SK-N-SH (cell line): Measurements from ENCODE around the gene CLCN1. TPM values are rescaled to one million over a fixed set of nuclear protein-coding genes. Genes with fewer than 3 reads are reported as not detected.

Experiments
- CTCF ChIA-PET: fragments of 300-600, 350-600 bp; formaldehyde crosslinking; extraction: SDS; loops from one replicate; lab custom pipeline; 2021; lab: Yijun Ruan, JAX
- POLR2A ChIA-PET: fragments of 350-600 bp; sonication (Branson Sonifier 250); formaldehyde crosslinking; extraction: SDS; loops from one replicate; lab custom pipeline; 2020; ENCODE audit warnings: antibody characterized with exemption, inconsistent platforms; lab: Yijun Ruan, JAX
- DNase-seq: peaks from one replicate; pipeline ENCODE4 v3.0.0; 2012
- H2AFZ ChIP-seq: fragments of 200-600 bp; sonication (generic); 2 replicates; pipeline ENCODE4 v1.8.1; 2016; ENCODE audit warnings: antibody characterized with exemption, mild to moderate bottlenecking, low read depth
- H3F3A ChIP-seq: fragments of 200-600 bp; sonication (generic); replicated peaks from 2 replicates; pipeline ENCODE3; 2016; ENCODE audit warnings: antibody characterized with exemption, mild to moderate bottlenecking; ENCODE audit not compliant: insufficient read depth
- H3K27ac ChIP-seq, 2 experiments: fragments of 200-500 bp in 1 of 2; fragments of 200-600 bp in 1 of 2; sonication (Bioruptor generic) in 1 of 2; sonication (generic), shearing (Covaris generic) in 1 of 2; 2 replicates each; pipeline versions ENCODE4 v1.5.1 to v1.6.1; 2014 to 2016; ENCODE audit warnings: low read depth in 2 of 2, inconsistent platforms in 1 of 2, low read length in 1 of 2, mild to moderate bottlenecking in 1 of 2, mixed read lengths in 1 of 2
- H3K27me3 ChIP-seq: fragments of 200-600 bp; sonication (generic), shearing (Covaris generic); 2 replicates; pipeline ENCODE4 v1.6.1; 2016; ENCODE audit warnings: mixed run types; ENCODE audit not compliant: insufficient read depth
- H3K36me3 ChIP-seq, 2 experiments: fragments of 200-500 bp in 1 of 2; fragments of 200-600 bp in 1 of 2; sonication (Bioruptor generic) in 1 of 2; sonication (generic) in 1 of 2; replicated peaks in 1 of 2; 2 replicates each; pipeline versions ENCODE3 to v1.5.1; 2014 to 2016; ENCODE audit warnings: low read length in 1 of 2, mild to moderate bottlenecking in 1 of 2; ENCODE audit not compliant: insufficient read depth in 2 of 2, control insufficient read depth in 1 of 2
- H3K4me1 ChIP-seq, 2 experiments: fragments of 200-500 bp in 1 of 2; fragments of 200-600 bp in 1 of 2; sonication (Bioruptor generic) in 1 of 2; sonication (generic), shearing (Covaris generic) in 1 of 2; 2 replicates each; pipeline versions ENCODE4 v1.5.1 to v1.6.1; 2014 to 2016; ENCODE audit warnings: low read depth in 1 of 2, low read length in 1 of 2, mixed run types in 1 of 2; ENCODE audit not compliant: insufficient read depth in 2 of 2, control insufficient read depth in 1 of 2
- H3K4me2 ChIP-seq: fragments of 200-600 bp; sonication (generic), shearing (Covaris generic); 2 replicates; pipeline ENCODE4 v1.6.1; 2017; ENCODE audit warnings: mixed run types
- H3K4me3 ChIP-seq, 2 experiments: fragments of 200-500 bp in 1 of 2; fragments of 200-600 bp in 1 of 2; sonication (Bioruptor generic) in 1 of 2; sonication (generic), shearing (Covaris generic) in 1 of 2; 2 replicates each; pipeline versions ENCODE4 v1.5.1 to v1.8.1; 2014 to 2016; ENCODE audit warnings: low read depth in 2 of 2, inconsistent platforms in 1 of 2, low read length in 1 of 2, mild to moderate bottlenecking in 1 of 2, mixed read lengths in 1 of 2, moderate library complexity in 1 of 2
- H3K79me2 ChIP-seq: fragments of 200-600 bp; sonication (generic); 2 replicates; pipeline ENCODE4 v1.8.1; 2017; ENCODE audit warnings: mild to moderate bottlenecking; ENCODE audit not compliant: insufficient read depth
- H3K9ac ChIP-seq: fragments of 200-600 bp; sonication (generic); 2 replicates; pipeline ENCODE4 v1.6.1; 2017; ENCODE audit warnings: mixed run types
- H3K9me2 ChIP-seq: fragments of 200-600 bp; sonication (generic); 2 replicates; pipeline ENCODE4 v1.6.1; 2017; ENCODE audit warnings: mixed run types
- H3K9me3 ChIP-seq: fragments of 200-600 bp; sonication (generic); 2 replicates; pipeline ENCODE4 v1.6.1; 2017; ENCODE audit warnings: mixed run types, mild to moderate bottlenecking, moderate library complexity
- H4K20me1 ChIP-seq: fragments of 200-600 bp; sonication (generic); 2 replicates; pipeline ENCODE4 v1.6.1; 2017; ENCODE audit warnings: mild to moderate bottlenecking, mixed run types; ENCODE audit not compliant: insufficient read depth
- EP300 ChIP-seq, 2 experiments: IDR thresholded peaks; 2 replicates each; pipeline versions ENCODE4 v1.4.0 to v1.6.1; 2012; ENCODE audit warnings: borderline replicate concordance in 1 of 2, low read depth in 1 of 2, low read length in 1 of 2
- JUND ChIP-seq: IDR thresholded peaks from 2 replicates; pipeline ENCODE4 v1.4.0; 2012
- MAX ChIP-seq: IDR thresholded peaks from 2 replicates; pipeline ENCODE4 v1.4.0; 2012; ENCODE audit warnings: low read depth
- NFIC ChIP-seq: IDR thresholded peaks from 2 replicates; pipeline ENCODE4 v1.4.0; 2012; ENCODE audit warnings: borderline replicate concordance
- NRF1 ChIP-seq: IDR thresholded peaks from 2 replicates; pipeline ENCODE4 v1.6.1; 2012; ENCODE audit warnings: low read depth, mild to moderate bottlenecking, low read length
- POLR2AphosphoS5 ChIP-seq: IDR thresholded peaks from 2 replicates; pipeline ENCODE4 v1.6.1; 2012; ENCODE audit warnings: low read depth, low read length
- RAD21 ChIP-seq: IDR thresholded peaks from 2 replicates; pipeline ENCODE4 v1.6.1; 2012; ENCODE audit warnings: mild to moderate bottlenecking, low read length
- RCOR1 ChIP-seq: fragments of 150-350 bp; IDR thresholded peaks from 2 replicates; pipeline ENCODE4 v1.6.1; 2017; ENCODE audit warnings: antibody characterized with exemption, low read length
- SIN3A ChIP-seq: IDR thresholded peaks from 2 replicates; pipeline ENCODE4 v1.6.1; 2012; ENCODE audit warnings: low read depth, mild to moderate bottlenecking, low read length, moderate library complexity, borderline replicate concordance
- SMC3 ChIP-seq: IDR thresholded peaks from 2 replicates; pipeline ENCODE4 v1.6.1; 2012; ENCODE audit warnings: low read depth, low read length, improper control_type of control experiment
- TAF1 ChIP-seq: IDR thresholded peaks from 2 replicates; pipeline ENCODE4 v1.6.1; 2012; ENCODE audit warnings: low read depth, mild to moderate bottlenecking, low read length, moderate library complexity, borderline replicate concordance
- TCF12 ChIP-seq: IDR thresholded peaks from 2 replicates; pipeline ENCODE4 v1.4.0; 2012
- TEAD4 ChIP-seq: IDR thresholded peaks from 2 replicates; pipeline ENCODE4 v1.4.0; 2012; ENCODE audit warnings: mild to moderate bottlenecking, borderline replicate concordance; ENCODE audit not compliant: insufficient read depth
- USF1 ChIP-seq: IDR thresholded peaks from 2 replicates; pipeline ENCODE4 v1.4.0; 2012; ENCODE audit warnings: low read depth, borderline replicate concordance
- WGBS: methylation state at CpG from one replicate; pipeline ENCODE4 v1.1.6; 2017; ENCODE audit warnings: low lambda C conversion rate; 5-methylcytosine and 5-hydroxymethylcytosine counted together
- polyA plus RNA-seq, 3 experiments: library from polyadenylated mRNA; depleted of rRNA; stranded (reverse); fragments of >200 nt; gene quantifications; 2 replicates each; pipeline ENCODE4 v1.2.3, GENCODE V29; 2012

CLCN1 gene
- polyA plus RNA-seq, 1 of the 3 experiments (the other 2 are of a cell fraction), result 0.12 TPM

GRCh38 chr7:143390773-143391317 is 74.9 kb downstream of the CLCN1 start (continued):
- TF ChIP-seq RAD21 (no peak), TAF1 (no peak)
- TF ChIP-seq, all 33 proteins: peak for 0

DNA sequence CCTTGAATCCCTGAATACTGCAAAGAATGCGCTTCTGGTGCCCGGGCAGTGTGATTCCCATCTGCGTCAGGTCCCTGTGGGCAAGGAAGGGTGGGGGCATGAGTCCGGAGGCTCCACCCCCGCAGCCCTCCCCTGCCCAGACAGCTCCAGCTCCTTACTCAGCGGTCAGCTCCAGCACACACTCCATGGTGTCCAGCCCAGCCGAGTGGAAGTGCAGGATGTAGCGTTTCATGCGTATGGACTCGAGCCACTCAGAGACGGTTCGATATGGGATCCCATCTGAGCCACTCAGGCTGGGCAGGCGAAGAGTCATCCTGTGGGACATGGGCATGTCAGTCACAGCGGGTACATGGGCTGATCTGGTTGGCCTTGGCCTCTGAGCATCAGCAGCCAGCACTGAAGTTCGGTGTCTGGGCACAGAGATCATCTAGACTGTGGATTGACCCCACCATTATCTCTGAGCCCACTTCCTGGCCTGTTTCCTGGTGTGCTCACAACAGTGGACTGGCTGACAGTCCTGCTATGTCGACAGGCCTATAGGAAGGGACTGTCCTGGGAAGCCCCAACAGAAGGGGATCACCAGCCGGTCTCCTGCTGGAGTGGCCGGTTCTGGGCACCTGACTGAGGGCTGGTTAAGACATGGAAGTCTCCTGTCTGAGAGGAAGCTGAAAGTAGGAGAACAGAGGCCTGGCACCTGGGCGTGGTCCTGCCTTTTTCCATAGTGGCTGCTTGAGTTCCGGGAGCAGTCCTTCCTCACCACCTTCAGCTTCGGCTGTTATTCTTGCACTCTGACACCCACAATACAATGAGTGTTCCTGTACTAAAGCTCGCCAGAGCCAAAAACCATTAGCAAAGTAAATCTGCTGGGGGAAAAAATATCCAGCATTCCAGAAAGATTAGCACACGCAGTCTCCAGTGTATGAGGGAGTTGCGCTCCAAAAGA is 75.8 kb downstream of the CLCN1 start:
- Histone ChIP-seq H3F3A (peaks cover 75% of the 10 kb centered on the region), H3K4me3 (no peak overlapping the region), H3K36me3 (peaks cover 51 to 54% of the 10 kb centered on the region in 2 experiments), H3K9me3 (no peaks in the 10 kb centered on the region), H3K4me2 (peak overlapping the region; percentile 36; the same call in 1 of the 2 replicates), H3K27ac (peak overlapping the region; percentile 61 to 75), H3K27me3 (no peaks in the 10 kb centered on the region), H4K20me1 (peaks cover 63% of the 10 kb centered on the region), H3K9ac (peak overlapping the region; percentile 7; the same call in 1 of the 2 replicates), H3K79me2 (peaks cover 26% of the 10 kb centered on the region), H3K9me2 (no peaks in the 10 kb centered on the region), H2AFZ (no peak overlapping the region), H3K4me1 (peaks cover 10 to 38% of the 10 kb centered on the region in 2 experiments; a peak in 3 of 4 replicates)
- TF ChIP-seq TCF12 (peak; percentile 38; the same call in 1 of the 2 replicates), RCOR1 (no peak), USF1 (no peak), JUND (0 out of 2 replicates have a peak, but pooled peaks have one; percentile 36), SMC3 (no peak), NRF1 (0 out of 2 replicates have a peak, but pooled peaks have one; percentile 7), POLR2AphosphoS5 (peak; percentile 71), NFIC (peak; percentile 41; the same call in 1 of the 2 replicates), TEAD4 (0 out of 2 replicates have a peak, but pooled peaks have one; percentile 28), SIN3A (0 out of 2 replicates have a peak, but pooled peaks have one; percentile 62), EP300 (IDR thresholded peaks at IDR 0.05; ENCODE audit: borderline replicate concordance in 1 of 2, low read depth in 1 of 2, low read length in 1 of 2) (0 out of 4 replicates have a peak, but pooled peaks of 1 of the 2 experiments have one; percentile 12), MAX (0 out of 2 replicates have a peak, but pooled peaks have one; percentile 37)
- POLR2A ChIA-PET, result interaction anchor here (0.9 kb wide), 1 partner anchor 13 kb away, joined by 4 read pairs; no protein-coding TSS in a partner anchor
- no peak for DNase-seq
- CTCF ChIA-PET, result interaction anchor here (1.6 to 8.3 kb wide), 4 partner anchors 10 to 151 kb away, joined by 3 to 43 read pairs (median 25); partner anchors contain the start of gene ZYX
- 84% methylated on average over 23 of the region's 24 CpGs for WGBS
